Subcutaneous adipose tissue (tissue), 4 donors: ENCODE data around the gene ERMAP. TPM values are rescaled to one million over a fixed set of nuclear protein-coding genes. Genes with fewer than 3 reads are reported as not detected.

ENCODE experiments used
- CTCF ChIP-seq: fragments of 450-650 bp; IDR thresholded peaks from one replicate; pipeline ENCODE4 v1.5.1; 2016; ENCODE audit warnings: low read depth, mild to moderate bottlenecking, control low read depth, antibody characterized with exemption, moderate library complexity
- total RNA-seq, 4 donors: library from RNA; depleted of rRNA; stranded (reverse); fragments of >200 nt; gene quantifications; one replicate each; pipeline ENCODE4 v1.1.0, GENCODE V29; 2016

Gene ERMAP
- total RNA-seq, 4 donors from 2014 or later: 17.3 to 20.0 (median 19.8) TPM

- TF ChIP-seq CTCF: no peak
Measured at GRCh38 chr1:42777852-42778251, 39.1 kb upstream of the ERMAP start.

GRCh38 chr1:42779725-42780124, 37.2 kb upstream of the ERMAP start:
- no peak for TF ChIP-seq CTCF

GRCh38 chr1:42780176-42780575, 36.7 kb upstream of the ERMAP start:
- TF ChIP-seq CTCF: no peak

- TF ChIP-seq CTCF: no peak
Measured at GRCh38 chr1:42783092-42783491, 33.8 kb upstream of the ERMAP start.

GRCh38 chr1:42784547-42784945, 32.4 kb upstream of the ERMAP start:
- no peak for TF ChIP-seq CTCF

- no peak for TF ChIP-seq CTCF
Measured at GRCh38 chr1:42784946-42785693, 31.8 kb upstream of the ERMAP start, which contains the start of gene TMEM269. TMEM269 (plus strand) TSS chr1:42784991; CDS start chr1:42789894, 4,903 bp downstream.

GRCh38 chr1:42786097-42786496, 30.8 kb upstream of the ERMAP start:
- TF ChIP-seq CTCF: no peak
